Choroid plexus epithelial cell (primary cell): Measurements from ENCODE around the gene MAGEA11.
"Not testable (repeated sequence)": the region's sequence is repeated elsewhere in the genome, so short reads cannot be mapped to it uniquely, and the experiment has no call there.

Experiments
- DNase-seq: peaks from one replicate; pipeline ENCODE4 v3.0.0-alpha.2; 2010; ENCODE audit warnings: low read depth
- H3K4me3 ChIP-seq: 2 replicates; pipeline ENCODE4 v1.5.1; 2011; ENCODE audit warnings: low read depth, mild to moderate bottlenecking, control low read depth, low read length, moderate library complexity
- TF ChIP-seq, protein P1 (sequence below): conservative IDR thresholded peaks from 2 replicates; pipeline ENCODE4 v1.5.1; 2011; ENCODE audit warnings: low read depth, mild to moderate bottlenecking, control low read depth, inconsistent platforms, low read length, moderate library complexity

MAGEA11 gene

DNA sequence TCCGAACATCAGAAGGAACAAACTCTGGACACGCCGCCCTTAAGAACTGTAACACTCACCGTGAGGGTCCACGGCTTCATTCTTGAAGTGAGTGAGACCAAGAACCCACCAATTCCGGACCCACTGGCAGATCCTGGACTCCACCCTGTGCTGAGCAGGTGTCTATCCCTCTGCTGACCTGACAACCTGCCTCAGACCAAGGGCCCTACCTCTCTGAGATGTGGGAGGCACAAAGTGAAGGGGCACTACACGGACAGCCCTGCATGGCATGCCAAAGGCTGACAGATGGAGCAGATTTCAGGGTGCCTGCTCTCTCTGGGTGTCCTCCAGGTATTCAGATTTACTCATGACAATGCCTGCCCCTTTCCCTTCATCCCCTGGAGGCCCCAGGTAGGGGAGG, 48.0 kb downstream of the MAGEA11 start:
- TF ChIP-seq, protein P1, sequence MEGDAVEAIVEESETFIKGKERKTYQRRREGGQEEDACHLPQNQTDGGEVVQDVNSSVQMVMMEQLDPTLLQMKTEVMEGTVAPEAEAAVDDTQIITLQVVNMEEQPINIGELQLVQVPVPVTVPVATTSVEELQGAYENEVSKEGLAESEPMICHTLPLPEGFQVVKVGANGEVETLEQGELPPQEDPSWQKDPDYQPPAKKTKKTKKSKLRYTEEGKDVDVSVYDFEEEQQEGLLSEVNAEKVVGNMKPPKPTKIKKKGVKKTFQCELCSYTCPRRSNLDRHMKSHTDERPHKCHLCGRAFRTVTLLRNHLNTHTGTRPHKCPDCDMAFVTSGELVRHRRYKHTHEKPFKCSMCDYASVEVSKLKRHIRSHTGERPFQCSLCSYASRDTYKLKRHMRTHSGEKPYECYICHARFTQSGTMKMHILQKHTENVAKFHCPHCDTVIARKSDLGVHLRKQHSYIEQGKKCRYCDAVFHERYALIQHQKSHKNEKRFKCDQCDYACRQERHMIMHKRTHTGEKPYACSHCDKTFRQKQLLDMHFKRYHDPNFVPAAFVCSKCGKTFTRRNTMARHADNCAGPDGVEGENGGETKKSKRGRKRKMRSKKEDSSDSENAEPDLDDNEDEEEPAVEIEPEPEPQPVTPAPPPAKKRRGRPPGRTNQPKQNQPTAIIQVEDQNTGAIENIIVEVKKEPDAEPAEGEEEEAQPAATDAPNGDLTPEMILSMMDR = no peak
- DNase-seq = no peak
- no peak overlapping the region for H3K4me3 ChIP-seq

DNA sequence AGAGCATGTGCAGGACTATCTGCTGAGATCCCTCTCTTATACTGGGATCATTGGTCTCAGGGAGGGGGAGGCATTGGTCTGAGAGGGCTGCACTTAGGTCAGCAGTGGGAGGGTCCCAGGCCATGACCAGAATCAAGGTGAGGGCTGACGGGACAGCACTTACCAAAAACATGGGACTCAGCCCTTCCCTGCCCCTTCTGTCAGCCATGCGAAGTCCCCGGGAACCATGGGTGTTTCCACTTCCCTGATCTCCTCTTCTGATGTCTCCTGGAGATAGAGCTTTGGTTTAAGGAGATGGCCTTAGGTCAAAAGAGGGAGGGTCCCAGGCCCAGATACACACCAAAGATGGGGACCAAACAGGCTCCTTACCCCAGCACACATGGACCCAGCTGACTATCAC, 49.1 kb downstream of the MAGEA11 start:
- no peak overlapping the region for H3K4me3 ChIP-seq
- TF ChIP-seq, protein P1 = no peak
- no peak for DNase-seq

DNA sequence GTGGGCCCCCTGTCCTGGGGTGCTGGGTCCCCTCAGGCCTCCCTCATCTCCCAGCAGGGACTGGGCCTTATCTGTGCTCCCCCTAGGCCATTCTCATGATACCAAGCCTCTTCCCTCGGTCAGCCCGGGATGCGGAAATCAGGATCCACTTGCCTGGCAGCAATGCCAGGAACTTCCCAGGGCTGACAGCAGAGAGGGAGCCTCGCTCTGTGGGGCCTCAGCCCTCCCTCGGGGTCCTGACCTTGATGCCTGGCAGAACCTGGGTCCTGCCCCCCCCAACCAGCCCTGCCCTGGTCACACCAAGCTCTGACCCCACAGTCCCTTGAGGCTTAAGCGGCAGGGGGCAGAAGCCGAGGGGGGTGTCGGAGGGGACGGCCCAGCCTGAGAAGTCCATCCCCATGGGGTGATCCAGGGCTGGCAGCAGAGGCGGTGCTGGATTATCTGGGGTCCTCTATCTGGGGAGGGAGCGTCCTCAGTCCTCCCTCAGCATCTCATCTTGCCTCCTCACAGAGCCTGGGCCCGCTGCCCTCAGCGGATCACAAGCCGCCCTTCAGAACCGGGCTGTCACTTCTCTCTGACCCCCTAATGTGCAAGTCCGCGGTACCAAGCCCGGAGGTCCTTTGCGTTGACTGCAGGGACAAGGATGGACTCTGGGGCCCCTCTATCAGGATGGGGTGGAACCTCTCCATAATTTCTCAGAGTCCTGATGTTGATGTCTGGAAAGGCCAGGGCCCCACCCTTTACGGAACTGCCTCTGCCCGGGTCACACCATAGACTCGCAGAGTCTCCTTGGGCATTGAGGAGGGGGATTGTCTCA, 50.2 kb downstream of the MAGEA11 start:
- H3K4me3 ChIP-seq, DNase-seq: not testable (repeated sequence)

DNA sequence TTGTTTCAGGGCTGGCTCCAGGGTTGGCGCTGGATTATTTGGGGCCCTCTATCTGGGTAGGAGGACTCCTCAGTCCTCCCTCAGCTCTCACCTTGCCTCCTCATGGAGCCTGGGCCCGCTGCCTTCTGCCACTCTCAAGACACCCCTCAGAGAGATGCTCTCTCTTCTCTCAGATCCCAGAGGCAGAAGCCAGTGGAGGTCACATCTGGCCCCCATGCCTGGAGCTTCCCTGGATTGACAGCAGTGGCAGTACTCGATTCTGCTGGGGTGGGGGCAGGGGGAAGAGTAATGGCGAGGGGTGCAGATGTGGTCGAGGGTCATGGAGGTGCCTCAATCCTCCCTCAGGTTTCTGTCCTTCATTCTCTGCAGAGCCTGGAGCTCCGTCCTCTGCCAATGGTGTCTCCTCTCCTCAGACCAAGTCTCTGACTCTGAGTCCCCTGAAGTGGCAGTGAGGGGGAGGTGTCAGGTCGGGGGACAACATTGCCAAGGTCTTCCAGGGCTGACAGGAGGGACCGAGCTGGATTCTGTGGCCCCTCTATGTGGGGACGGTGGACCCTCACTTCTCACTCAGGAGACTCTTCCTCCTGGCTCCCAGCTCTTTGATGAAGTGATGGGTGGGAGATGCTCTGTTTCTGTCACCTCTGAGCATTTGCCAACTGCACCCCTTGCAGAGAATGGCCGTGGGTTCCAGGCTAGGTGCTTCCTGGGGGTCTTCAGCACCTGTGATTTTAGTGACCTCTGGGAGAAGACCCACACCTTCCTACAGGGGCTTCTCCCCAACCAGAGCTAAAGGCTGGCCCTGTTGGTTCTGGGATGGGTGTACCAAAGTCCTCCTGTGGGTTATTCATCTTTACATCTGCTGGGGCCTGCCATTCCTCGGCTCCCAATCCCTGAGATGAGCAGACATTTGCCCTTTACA, 51.1 kb downstream of the MAGEA11 start:
- TF ChIP-seq, protein P1 = no peak
- no peak overlapping the region for H3K4me3 ChIP-seq
- no peak for DNase-seq
